Stomach (tissue), 4 donors: ENCODE measurements around the gene PROZ.

Experiments
- CTCF ChIP-seq, 7 experiments: fragments of 450-650 bp in 4 of 7; fragments of 200-600 bp in 3 of 7; sonication (generic) in 3 of 7; IDR thresholded peaks; one replicate each; pipeline ENCODE4 v1.5.1; 2016 to 2019; ENCODE audit warnings: antibody characterized with exemption in 7 of 7, control low read depth in 2 of 7, mild to moderate bottlenecking in 1 of 7
- EP300 ChIP-seq: sonication (generic); formaldehyde crosslinking; IDR thresholded peaks from one replicate; pipeline ENCODE4 v1.6.1; 2017; ENCODE audit warnings: antibody characterized with exemption
- POLR2A ChIP-seq, 4 donors: fragments of 450-650 bp; IDR thresholded peaks; one replicate each; pipeline ENCODE4 v1.6.1; 2016; ENCODE audit warnings: antibody characterized with exemption in 4 of 4, control low read depth in 2 of 4, mild to moderate bottlenecking in 1 of 4, moderate library complexity in 1 of 4
- POLR2AphosphoS5 ChIP-seq, 3 donors: sonication (generic); formaldehyde crosslinking; IDR thresholded peaks; one replicate each; pipeline ENCODE4 v1.6.1; 2016; ENCODE audit warnings: antibody characterized with exemption in 3 of 3

GRCh38 chr13:113169277-113170272 lies 11.1 kb downstream of the PROZ start:
- TF ChIP-seq CTCF (IDR thresholded peaks at IDR 0.05) (no peak), EP300 (no peak), POLR2A (IDR thresholded peaks at IDR 0.05) (no peak), POLR2AphosphoS5 (IDR thresholded peaks at IDR 0.05) (no peak)
